ENCODE data around the gene JOSD1. TPM values are rescaled to one million over a fixed set of nuclear protein-coding genes. Genes with fewer than 3 reads are reported as not detected.

Gene JOSD1
- 57.6 TPM for polyA plus RNA-seq (2013)

DNA sequence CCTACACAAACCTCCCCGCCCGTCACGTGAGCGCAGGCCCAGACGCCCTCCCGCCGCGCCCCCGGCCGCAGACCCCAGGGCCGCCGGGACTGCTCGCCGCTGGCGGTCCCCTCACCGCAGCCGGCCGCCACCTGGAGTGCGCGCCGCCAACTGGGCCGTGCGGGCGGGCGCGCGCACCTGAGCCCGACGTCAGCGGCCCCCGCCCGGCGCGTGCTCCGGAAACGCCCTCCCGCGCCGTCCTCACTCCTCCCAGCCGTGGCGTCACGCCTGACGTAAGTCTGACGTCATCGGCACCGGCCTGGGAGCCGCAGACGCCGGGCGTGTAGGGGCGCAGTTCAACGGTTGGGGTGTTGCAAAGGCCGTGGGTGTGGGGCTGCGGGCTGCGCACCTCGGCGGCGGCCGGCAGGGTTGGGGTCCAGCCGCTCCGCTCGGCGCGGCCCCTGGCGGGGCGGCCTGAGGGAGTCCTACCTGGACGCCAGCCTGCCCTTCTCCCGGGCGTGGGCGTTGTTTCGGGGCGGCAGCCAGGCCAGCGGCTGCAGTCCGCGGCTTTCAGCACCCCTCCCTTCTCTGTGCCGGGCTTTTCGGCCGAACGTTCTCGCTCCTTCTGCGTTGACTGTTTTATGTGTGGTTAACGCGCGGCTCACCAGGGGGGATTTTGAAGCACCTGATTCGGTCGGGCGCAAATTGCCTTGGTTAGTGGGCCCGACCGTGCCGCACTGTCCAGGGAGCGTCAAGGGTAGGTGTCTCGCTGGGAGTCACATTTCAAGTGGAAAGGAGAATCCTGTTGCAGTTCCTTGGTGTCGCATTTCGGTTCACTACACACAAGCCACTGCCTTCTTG lies at the start of gene JOSD1:
TSS of gene JOSD1 (minus strand) at position 155 of the 840 bp plus-strand sequence. CDS start 956 bp downstream, outside the sequence.
- peak within 1 kb of the TSS; percentile 86 to 94 for H3K27ac ChIP-seq (ENCODE audit: insufficient read depth in 1 of 2, low read depth in 1 of 2, low read length in 2 of 2, poor library complexity in 1 of 2, severe bottlenecking in 2 of 2)
- no peaks in the 10 kb centered on the region for H3K36me3 ChIP-seq (ENCODE audit: control insufficient read depth in 4 of 4, insufficient read depth in 4 of 4, low read length in 3 of 4)
- POLR2A ChIA-PET: interaction anchor here (0.6 kb wide), 1 partner anchor 27 kb away, joined by 3 read pairs; no protein-coding TSS in a partner anchor
- H3K27me3 ChIP-seq (replicated peaks in 2 of 5; ENCODE audit: control insufficient read depth in 4 of 5, insufficient read depth in 5 of 5, low read length in 4 of 5): no peaks in the 10 kb centered on the region
- peak; percentile 97 to 98 (median 98) for DNase-seq
- CTCF ChIA-PET: interaction anchor here (4.7 kb wide), 1 partner anchor 18 kb away, joined by 40 read pairs; the partner anchor contains the start of gene TOMM22
- no peaks in the 10 kb centered on the region for H3K9me3 ChIP-seq (ENCODE audit: control extremely low read depth in 1 of 5, control insufficient read depth in 4 of 5, insufficient read depth in 2 of 5, low read depth in 1 of 5, low read length in 4 of 5)
- H3K4me3 ChIP-seq (ENCODE audit: control insufficient read depth in 1 of 7, extremely low read depth in 1 of 7, insufficient read depth in 4 of 7, low read depth in 2 of 7, low read length in 6 of 7): peak within 1 kb of the TSS; percentile 56 to 91 (median 88)
- under 1% methylated on average over 71 of the region's 94 CpGs for WGBS (ENCODE audit: insufficient coverage)
- H3K4me1 ChIP-seq (ENCODE audit: control extremely low read depth in 1 of 4, control insufficient read depth in 4 of 4, insufficient read depth in 4 of 4, low read length in 3 of 4): peaks cover 16 to 56% (median 51%) of the 10 kb centered on the region in 4 experiments

DNA sequence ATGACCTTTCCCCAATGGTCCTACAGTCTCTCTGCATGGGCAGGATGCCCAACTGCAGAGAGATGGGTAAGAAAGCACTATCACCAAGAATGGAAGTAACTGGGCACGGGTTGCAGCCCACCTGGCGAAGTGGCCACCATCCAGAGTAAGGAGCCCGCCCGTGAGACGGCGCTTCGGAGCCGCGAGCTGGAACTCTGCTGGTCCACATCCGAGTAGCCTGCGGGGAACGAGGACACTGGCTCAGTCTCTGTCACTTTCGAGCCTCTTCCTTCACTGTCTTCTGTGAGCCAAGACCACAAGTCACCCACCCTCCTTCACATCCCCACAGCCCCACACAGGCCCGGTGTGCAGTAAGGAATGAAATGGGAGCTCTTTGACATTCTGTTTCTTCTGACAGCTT lies 49.4 kb upstream of the JOSD1 start:
- Histone ChIP-seq H3K27ac (ENCODE audit: insufficient read depth in 1 of 2, low read depth in 1 of 2, low read length in 2 of 2, poor library complexity in 1 of 2, severe bottlenecking in 2 of 2) (no peak overlapping the region), H3K27me3 (replicated peaks in 2 of 5; ENCODE audit: control insufficient read depth in 4 of 5, insufficient read depth in 5 of 5, low read length in 4 of 5) (no peaks in the 10 kb centered on the region), H3K4me1 (ENCODE audit: control extremely low read depth in 1 of 4, control insufficient read depth in 4 of 4, insufficient read depth in 4 of 4, low read length in 3 of 4) (peaks cover 10 to 53% (median 50%) of the 10 kb centered on the region in 4 experiments), H3K36me3 (ENCODE audit: control insufficient read depth in 4 of 4, insufficient read depth in 4 of 4, low read length in 3 of 4) (peaks cover 3 to 71% (median 52%) of the 10 kb centered on the region in 4 experiments), H3K4me3 (ENCODE audit: control insufficient read depth in 1 of 7, extremely low read depth in 1 of 7, insufficient read depth in 4 of 7, low read depth in 2 of 7, low read length in 6 of 7) (no peak overlapping the region), H3K9me3 (ENCODE audit: control extremely low read depth in 1 of 5, control insufficient read depth in 4 of 5, insufficient read depth in 2 of 5, low read depth in 1 of 5, low read length in 4 of 5) (no peaks in the 10 kb centered on the region)
- 96% methylated on average over 12 of the region's 14 CpGs for WGBS (ENCODE audit: insufficient coverage)
- DNase-seq: no peak
- CTCF ChIA-PET: interaction anchor here (0.7 to 4.4 kb wide), 4 partner anchors 11 to 17 kb away, joined by 3 to 42 read pairs (median 6); no protein-coding TSS in a partner anchor
- POLR2A ChIA-PET: no interaction called here

- POLR2A ChIA-PET: no interaction called here
- 93% methylated on average over 12 of the region's 14 CpGs for WGBS (ENCODE audit: insufficient coverage)
- H3K9me3 ChIP-seq (ENCODE audit: control extremely low read depth in 1 of 5, control insufficient read depth in 4 of 5, insufficient read depth in 2 of 5, low read depth in 1 of 5, low read length in 4 of 5): no peaks in the 10 kb centered on the region
- DNase-seq: no peak
- peaks cover 4 to 39% (median 37%) of the 10 kb centered on the region in 4 experiments for H3K4me1 ChIP-seq (ENCODE audit: control extremely low read depth in 1 of 4, control insufficient read depth in 4 of 4, insufficient read depth in 4 of 4, low read length in 3 of 4)
- peaks cover 3 to 77% (median 64%) of the 10 kb centered on the region in 4 experiments for H3K36me3 ChIP-seq (ENCODE audit: control insufficient read depth in 4 of 4, insufficient read depth in 4 of 4, low read length in 3 of 4)
- no peak overlapping the region for H3K27ac ChIP-seq (ENCODE audit: insufficient read depth in 1 of 2, low read depth in 1 of 2, low read length in 2 of 2, poor library complexity in 1 of 2, severe bottlenecking in 2 of 2)
- CTCF ChIA-PET: interaction anchor here (1.1 to 4.4 kb wide), 6 partner anchors 9 to 19 kb away, joined by 3 to 42 read pairs (median 5); no protein-coding TSS in a partner anchor
- no peaks in the 10 kb centered on the region for H3K27me3 ChIP-seq (replicated peaks in 2 of 5; ENCODE audit: control insufficient read depth in 4 of 5, insufficient read depth in 5 of 5, low read length in 4 of 5)
- H3K4me3 ChIP-seq (ENCODE audit: control insufficient read depth in 1 of 7, extremely low read depth in 1 of 7, insufficient read depth in 4 of 7, low read depth in 2 of 7, low read length in 6 of 7): no peak overlapping the region
Observed at GRCh38 chr22:38748487-38749136, 47.9 kb upstream of the JOSD1 start.

DNA sequence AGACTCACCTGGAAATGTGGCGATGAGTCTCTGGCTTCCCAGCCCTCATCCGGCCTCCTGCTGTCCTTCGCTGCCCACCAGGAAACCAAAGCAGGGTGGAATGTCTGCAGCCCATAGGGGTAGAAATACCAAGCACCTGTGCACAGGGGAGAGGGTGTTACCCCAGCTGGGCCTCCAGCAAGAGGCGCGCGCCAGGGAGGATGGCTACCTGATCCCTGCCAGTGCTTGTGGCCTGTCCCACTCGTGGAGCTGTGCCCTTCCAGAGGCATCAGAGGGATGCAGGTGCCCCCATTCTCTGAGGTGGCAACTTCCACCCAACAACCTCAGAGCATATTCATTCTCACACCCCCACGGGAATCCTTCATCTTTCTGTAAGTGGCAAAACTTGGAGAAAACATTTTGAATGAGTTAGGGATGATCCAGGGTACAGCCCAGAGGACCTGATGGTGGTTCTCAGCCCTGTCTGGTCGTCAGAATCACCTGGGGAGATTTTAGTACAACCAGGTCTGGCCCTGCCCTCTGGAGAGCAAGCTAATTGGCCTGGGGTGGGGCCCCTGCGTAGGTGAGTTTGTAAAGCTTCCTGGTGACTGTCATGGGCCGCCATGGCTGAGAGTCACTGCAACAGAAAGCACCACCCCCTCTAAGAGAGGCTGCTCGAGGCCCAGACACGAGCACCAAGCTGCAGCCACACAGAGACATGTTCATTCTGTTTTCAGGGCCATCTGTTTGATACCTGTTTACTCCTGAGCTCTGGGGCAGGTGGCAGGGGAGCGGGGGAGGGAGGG lies 45.1 kb upstream of the JOSD1 start:
- Histone ChIP-seq H3K4me3 (ENCODE audit: control insufficient read depth in 1 of 7, extremely low read depth in 1 of 7, insufficient read depth in 4 of 7, low read depth in 2 of 7, low read length in 6 of 7) (no peak overlapping the region), H3K27ac (ENCODE audit: insufficient read depth in 1 of 2, low read depth in 1 of 2, low read length in 2 of 2, poor library complexity in 1 of 2, severe bottlenecking in 2 of 2) (no peak overlapping the region), H3K9me3 (ENCODE audit: control extremely low read depth in 1 of 5, control insufficient read depth in 4 of 5, insufficient read depth in 2 of 5, low read depth in 1 of 5, low read length in 4 of 5) (no peaks in the 10 kb centered on the region), H3K4me1 (ENCODE audit: control extremely low read depth in 1 of 4, control insufficient read depth in 4 of 4, insufficient read depth in 4 of 4, low read length in 3 of 4) (peaks cover 0 to 11% (median 10%) of the 10 kb centered on the region in 4 experiments), H3K36me3 (ENCODE audit: control insufficient read depth in 4 of 4, insufficient read depth in 4 of 4, low read length in 3 of 4) (peaks cover 3 to 98% (median 76%) of the 10 kb centered on the region in 4 experiments), H3K27me3 (replicated peaks in 2 of 5; ENCODE audit: control insufficient read depth in 4 of 5, insufficient read depth in 5 of 5, low read length in 4 of 5) (no peaks in the 10 kb centered on the region)
- ChIA-PET CTCF (interaction anchor here (0.6 to 4.4 kb wide), 5 partner anchors 12 to 26 kb away, joined by 3 to 42 read pairs (median 3); no protein-coding TSS in a partner anchor), POLR2A (no interaction called here)
- no peak for DNase-seq
- WGBS (ENCODE audit: insufficient coverage): 94% methylated on average over 9 of the region's 14 CpGs

DNA sequence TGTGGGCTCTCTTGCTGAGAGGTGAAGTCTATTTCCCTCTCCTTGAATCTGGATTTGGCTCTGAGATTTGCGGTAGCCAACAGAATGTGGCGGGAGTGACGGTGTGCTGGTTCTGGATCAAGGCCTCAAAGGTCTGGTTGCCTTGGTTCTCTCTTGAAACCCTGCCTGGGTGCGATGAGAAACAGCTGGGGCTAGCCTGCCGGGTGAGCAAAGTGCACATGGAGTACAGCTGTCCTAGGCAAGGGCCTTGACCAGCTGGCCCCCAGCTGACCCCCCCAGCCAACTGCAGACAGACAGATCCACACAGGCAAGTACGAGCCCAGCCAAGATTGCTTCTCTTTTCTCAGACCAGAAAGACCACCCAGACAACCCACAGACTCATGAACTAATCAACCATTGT lies 44.2 kb upstream of the JOSD1 start:
- no peak overlapping the region for H3K27ac ChIP-seq (ENCODE audit: insufficient read depth in 1 of 2, low read depth in 1 of 2, low read length in 2 of 2, poor library complexity in 1 of 2, severe bottlenecking in 2 of 2)
- POLR2A ChIA-PET: no interaction called here
- CTCF ChIA-PET: interaction anchor here (0.9 to 4.3 kb wide), 2 partner anchors 20 to 23 kb away, joined by 3 to 28 read pairs; no protein-coding TSS in a partner anchor

DNA sequence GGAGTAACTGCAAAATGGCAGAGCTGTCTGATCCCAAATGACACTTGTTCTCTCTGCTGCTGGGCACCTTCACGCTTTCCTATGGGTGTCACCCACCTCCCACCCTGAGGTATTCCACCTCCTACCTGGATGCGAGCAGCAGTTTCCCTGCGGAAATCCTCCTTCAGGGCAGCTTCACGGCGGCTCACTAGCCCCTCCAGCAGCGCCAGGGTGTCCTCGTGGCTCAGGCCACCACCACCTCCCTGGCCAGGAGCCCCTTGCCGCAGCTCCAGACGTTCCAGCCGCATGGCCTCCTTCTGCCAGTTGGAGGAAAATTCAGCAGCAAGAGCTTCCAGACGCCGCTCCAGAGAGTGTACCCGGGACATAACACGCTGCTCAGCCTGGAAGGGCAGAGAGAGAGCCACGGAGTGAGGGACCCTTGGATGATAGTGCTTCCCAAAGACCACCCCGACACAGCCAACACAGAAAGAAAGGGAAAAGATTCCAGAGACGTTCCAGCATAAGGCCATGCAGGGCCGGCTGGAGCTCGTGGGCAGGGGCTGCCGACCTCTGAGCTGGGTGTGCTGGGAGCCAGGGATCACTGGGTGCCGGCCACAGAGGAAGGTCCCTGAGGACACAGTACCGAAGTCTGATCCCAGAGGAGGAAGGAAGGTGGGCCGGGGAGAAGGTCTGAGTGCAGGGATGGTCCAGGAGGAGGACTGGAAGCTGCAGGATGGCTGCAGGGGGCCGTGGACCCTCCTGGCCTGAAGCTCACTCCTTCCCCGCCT lies 41.6 kb upstream of the JOSD1 start:
- Histone ChIP-seq H3K9me3 (ENCODE audit: control extremely low read depth in 1 of 5, control insufficient read depth in 4 of 5, insufficient read depth in 2 of 5, low read depth in 1 of 5, low read length in 4 of 5) (no peaks in the 10 kb centered on the region), H3K4me3 (ENCODE audit: control insufficient read depth in 1 of 7, extremely low read depth in 1 of 7, insufficient read depth in 4 of 7, low read depth in 2 of 7, low read length in 6 of 7) (no peak overlapping the region), H3K36me3 (ENCODE audit: control insufficient read depth in 4 of 4, insufficient read depth in 4 of 4, low read length in 3 of 4) (peaks cover 3 to 99% (median 82%) of the 10 kb centered on the region in 4 experiments), H3K27me3 (replicated peaks in 2 of 5; ENCODE audit: control insufficient read depth in 4 of 5, insufficient read depth in 5 of 5, low read length in 4 of 5) (no peaks in the 10 kb centered on the region), H3K27ac (ENCODE audit: insufficient read depth in 1 of 2, low read depth in 1 of 2, low read length in 2 of 2, poor library complexity in 1 of 2, severe bottlenecking in 2 of 2) (no peak overlapping the region), H3K4me1 (ENCODE audit: control extremely low read depth in 1 of 4, control insufficient read depth in 4 of 4, insufficient read depth in 4 of 4, low read length in 3 of 4) (peaks cover 0 to 10% (median 0%) of the 10 kb centered on the region in 4 experiments)
- no peak for DNase-seq
- ChIA-PET POLR2A (interaction anchor here (1.3 kb wide), 1 partner anchor 9 kb away, joined by 5 read pairs; no protein-coding TSS in a partner anchor), CTCF (interaction anchor here (0.8 to 3.3 kb wide), 8 partner anchors 9 to 26 kb away, joined by 3 to 13 read pairs (median 4); no protein-coding TSS in a partner anchor)
- WGBS (ENCODE audit: insufficient coverage): 99% methylated on average over 23 of the region's 25 CpGs

More for the DNA sequence above, 44.2 kb upstream of the JOSD1 start:
- Histone ChIP-seq H3K9me3 (ENCODE audit: control extremely low read depth in 1 of 5, control insufficient read depth in 4 of 5, insufficient read depth in 2 of 5, low read depth in 1 of 5, low read length in 4 of 5) (no peaks in the 10 kb centered on the region), H3K4me1 (ENCODE audit: control extremely low read depth in 1 of 4, control insufficient read depth in 4 of 4, insufficient read depth in 4 of 4, low read length in 3 of 4) (peaks cover 0 to 3% (median under 1%) of the 10 kb centered on the region in 4 experiments), H3K36me3 (ENCODE audit: control insufficient read depth in 4 of 4, insufficient read depth in 4 of 4, low read length in 3 of 4) (peaks cover 3 to 98% (median 76%) of the 10 kb centered on the region in 4 experiments), H3K27me3 (replicated peaks in 2 of 5; ENCODE audit: control insufficient read depth in 4 of 5, insufficient read depth in 5 of 5, low read length in 4 of 5) (no peaks in the 10 kb centered on the region), H3K4me3 (ENCODE audit: control insufficient read depth in 1 of 7, extremely low read depth in 1 of 7, insufficient read depth in 4 of 7, low read depth in 2 of 7, low read length in 6 of 7) (no peak overlapping the region)
- no peak for DNase-seq
- 98% methylated on average over 5 of the region's 6 CpGs for WGBS (ENCODE audit: insufficient coverage)
